ENCODE measurements around the gene SGMS2.

- TF ChIP-seq EZH2 (IDR thresholded peaks at IDR 0.05; ENCODE audit: insufficient read depth, poor library complexity, severe bottlenecking): no peak
- no peak for TF ChIP-seq EZH2phosphoT487 (IDR thresholded peaks at IDR 0.05; ENCODE audit: insufficient read depth, low read depth)
Measured at GRCh38 chr4:107906458-107907100, 81.8 kb downstream of the SGMS2 start.

Data from GM23248 (cell line).